GM19035 (cell line): ENCODE data around the gene ADARB2.
"Not testable (repeated sequence)": the region's sequence is repeated elsewhere in the genome, so short reads cannot be mapped to it uniquely, and the experiment has no call there.

Experiments
- ATAC-seq: cut with Tn5 transposase; IDR thresholded peaks from one replicate; pipeline ENCODE4 v1.9.1; 2021; ENCODE audit not compliant: unreplicated experiment

ADARB2 gene

DNA sequence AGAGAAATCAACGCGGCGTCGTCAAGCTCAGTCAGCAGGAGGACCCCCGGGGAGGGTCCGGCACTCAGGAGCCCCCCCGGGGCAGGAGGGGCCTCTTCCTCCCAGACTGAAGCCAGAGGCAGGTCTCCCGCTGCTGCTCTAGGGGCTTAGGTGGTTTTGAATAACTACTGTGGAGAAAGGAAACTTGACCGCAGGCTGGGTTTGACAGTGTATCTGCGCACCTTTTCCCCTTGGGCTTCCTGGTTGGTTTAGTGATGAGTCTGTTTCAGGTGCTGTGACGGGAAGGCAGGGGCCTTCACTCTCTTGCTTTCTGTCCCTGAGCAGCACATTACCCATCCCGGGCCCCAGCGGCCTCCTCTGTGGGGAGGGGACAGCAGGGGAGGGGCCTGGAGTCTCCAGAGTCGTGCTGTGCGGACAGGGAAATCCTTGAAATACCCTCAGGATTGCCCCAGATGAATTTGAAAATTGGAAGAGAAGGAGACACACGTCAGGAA, 262.2 kb downstream of the ADARB2 start:
- ATAC-seq: no peak

DNA sequence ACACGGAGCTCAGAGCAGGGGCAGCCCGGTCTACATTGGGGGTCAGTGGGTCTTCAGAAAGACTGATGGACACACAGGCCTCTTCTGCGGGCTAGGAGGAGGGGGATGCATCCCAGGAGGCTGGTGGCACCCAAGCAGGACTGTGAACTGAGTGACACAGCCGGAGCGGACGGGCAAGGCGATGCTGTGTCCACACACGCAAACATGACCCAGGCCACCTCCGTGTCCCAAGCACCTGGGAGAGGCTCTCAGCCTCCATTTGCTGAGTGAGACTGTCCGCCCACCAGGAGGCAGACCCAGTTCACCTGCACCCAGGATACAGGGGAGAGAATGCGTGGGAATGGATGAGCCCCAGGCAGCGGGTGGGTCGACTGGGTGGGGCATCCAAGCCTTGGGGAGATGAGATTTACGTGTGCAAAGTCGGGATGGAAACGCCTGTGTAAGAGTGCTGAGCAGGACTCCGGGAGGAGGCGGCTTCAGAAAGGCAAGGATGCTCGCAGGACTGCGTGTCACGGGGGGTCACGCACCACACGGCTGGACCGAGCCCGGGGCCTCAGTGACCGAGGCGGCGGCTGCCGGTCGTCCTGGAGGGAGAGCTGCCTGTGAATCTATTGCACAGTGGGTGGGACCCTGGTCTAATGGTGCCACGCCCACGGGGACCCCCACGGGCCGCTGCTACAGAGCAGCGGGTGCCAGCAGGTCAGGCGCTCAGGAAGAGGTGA, 262.8 kb downstream of the ADARB2 start:
- no peak for ATAC-seq

DNA sequence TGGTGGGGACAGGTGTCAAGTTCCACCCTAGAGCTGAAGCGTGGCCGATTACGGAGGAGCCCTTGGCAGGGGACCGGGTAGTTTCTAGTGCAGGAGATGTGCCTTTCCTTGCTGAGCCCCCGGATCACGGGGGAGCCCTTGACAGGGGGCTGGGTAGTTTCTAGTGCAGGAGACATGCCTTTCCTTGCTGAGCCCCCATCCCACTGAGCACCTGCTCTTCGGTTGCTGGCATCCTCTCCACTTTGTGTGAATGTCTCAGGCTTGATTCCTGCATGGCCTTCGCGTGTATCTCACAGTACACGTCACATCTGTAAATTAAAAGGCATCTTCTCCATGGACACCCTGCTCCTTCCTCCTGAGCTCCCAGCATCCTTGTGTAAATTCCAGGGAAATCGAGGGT, 263.5 kb downstream of the ADARB2 start:
- no peak for ATAC-seq

DNA sequence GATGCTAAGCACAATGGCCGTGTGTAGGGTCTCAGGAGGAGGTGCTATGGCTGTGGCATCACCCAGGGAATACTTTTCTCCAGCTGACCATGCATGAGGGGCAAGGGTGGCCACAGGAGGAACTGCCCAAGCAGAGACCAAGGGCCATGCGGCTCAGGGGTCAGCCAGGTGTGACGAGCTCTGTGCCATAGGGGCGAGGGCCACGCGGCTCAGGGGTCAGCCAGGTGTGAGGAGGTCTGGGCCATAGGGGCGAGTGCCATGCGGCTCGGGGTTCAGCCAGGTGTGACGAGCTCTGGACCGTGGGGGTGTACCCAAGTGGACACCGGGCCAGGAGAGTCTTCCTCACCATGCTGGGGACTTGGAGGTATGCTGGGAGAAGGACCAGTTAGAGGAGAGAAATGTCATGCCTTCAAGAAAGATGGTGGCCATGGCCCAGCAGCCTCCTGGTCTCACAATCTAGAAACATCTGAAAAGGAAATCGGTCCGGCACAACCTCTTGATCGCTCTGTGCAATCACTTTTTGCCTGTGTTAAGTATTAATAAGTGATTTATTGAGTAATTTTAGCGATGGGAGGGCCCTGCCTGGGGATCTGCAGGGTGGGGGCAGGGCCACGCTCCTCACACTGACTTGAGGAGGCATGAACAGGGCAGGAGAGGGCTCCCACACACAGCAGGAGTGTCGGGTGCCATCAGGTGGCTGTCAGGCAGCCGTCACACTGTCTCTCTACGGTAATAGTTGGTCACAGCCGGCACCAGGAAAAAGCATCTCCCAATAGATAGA, 265.0 kb downstream of the ADARB2 start:
- no peak for ATAC-seq

DNA sequence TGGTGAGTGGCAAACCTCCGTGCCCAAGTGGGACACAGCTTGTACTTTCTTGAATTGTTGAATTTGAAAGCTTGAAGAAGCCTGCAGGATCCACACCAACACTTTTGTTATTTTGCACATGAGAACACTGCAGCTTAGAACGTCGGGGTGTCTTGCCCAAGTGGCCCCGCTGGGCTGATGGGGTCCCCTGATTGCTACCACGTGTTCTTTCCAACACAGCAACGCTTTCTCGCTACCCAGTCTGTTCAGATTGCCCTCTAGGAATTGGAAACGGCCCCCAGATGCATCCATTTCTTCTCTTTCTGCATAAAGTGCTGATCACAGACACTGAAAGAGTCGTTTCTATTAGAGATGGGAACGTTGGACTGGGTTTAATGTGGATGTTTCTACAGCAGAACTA, 268.5 kb downstream of the ADARB2 start:
- no peak for ATAC-seq

DNA sequence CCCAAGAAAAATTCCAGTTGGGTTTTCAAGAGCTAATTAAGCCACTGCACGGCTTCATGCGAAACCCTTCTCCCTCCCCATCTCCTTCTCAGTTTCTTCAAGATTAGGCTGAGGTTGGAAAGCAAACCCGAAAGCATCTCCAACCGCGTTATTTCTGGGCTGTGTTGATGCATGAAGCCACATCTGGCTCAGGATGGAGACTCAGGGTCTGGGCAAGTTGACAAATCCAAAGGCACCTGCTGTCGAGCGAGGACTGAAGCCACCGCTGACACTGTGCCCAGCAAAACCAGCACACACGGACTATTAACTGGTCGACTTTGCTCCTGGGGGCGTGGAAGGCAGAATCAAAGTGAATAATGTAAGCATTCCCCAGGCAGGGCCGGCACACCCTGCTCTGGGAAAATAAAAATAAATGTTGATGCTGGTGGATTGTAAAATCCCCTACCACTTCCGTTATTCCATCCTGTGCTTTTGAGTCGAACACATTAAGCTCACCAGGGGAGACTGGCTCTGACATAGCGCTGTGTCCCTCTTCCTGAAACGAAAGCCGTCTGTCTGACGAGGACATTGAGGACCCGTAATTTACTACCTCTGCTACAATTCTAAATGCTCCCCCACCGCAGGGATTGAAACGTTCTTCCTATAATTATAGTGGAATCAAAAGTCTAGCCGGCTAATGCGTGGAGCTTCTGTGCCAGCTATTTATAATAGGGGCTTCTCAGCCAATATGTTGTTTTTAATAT, 269.8 kb downstream of the ADARB2 start:
- no peak for ATAC-seq

DNA sequence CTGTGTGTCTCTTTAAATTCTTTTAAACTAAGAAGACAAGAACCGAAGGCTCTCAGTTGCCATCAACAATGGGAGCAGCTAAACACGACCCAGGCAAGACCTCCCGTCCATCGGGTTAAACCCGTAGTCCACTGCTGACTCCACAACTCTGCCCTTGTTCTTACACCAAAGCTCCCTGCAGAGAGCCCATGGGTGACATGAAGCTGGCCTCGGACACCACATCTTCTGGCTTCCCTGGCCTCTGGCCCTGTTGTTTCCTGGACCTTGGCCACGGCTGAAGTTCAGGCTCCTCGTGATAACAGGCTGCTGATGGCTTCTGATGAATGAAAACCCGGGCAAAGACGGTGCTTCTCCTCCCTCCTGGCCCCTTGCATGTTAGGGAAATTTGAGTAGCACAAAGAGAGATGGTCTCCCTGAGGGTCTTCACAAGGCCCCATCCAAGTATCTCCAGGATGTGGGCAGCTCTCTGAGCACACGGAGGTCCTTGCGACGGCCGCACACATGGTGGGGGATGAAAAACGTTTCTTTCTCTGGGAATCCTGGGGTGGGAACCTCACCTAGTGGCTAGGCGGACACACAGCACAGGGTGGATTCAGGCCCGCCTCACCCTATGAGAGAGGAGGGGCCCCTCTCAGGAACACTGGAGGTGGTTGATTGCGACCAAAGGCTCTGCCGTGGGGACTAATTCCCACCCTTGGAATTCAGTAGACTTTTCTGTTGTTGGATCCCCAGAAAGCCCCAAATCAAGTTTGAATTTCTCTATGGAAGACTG, 271.1 kb downstream of the ADARB2 start:
- no peak for ATAC-seq

DNA sequence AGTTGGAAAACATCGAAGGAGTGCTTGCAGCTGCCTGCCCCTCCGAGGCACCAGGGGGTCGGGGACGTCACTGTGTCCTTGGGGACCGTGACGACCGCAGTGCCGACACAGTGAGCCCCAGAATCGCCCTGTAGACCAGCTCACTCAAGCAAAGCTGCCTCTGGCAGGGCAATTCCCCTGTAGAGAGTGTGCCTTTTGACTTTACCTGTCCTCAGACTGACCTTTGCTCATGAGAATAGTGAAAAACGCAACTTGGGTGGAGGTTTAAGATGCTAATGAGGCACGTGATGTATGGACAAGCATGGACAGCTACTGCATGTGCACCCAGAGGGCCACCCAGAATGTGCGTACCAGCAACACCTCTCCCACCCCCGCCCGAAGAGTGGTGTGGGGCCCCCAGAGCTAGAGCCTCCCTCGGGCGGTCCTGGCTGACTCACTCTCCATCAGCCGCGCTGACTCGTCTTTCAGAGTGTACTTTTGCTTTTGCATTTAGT, 271.9 kb downstream of the ADARB2 start:
- ATAC-seq: no peak

DNA sequence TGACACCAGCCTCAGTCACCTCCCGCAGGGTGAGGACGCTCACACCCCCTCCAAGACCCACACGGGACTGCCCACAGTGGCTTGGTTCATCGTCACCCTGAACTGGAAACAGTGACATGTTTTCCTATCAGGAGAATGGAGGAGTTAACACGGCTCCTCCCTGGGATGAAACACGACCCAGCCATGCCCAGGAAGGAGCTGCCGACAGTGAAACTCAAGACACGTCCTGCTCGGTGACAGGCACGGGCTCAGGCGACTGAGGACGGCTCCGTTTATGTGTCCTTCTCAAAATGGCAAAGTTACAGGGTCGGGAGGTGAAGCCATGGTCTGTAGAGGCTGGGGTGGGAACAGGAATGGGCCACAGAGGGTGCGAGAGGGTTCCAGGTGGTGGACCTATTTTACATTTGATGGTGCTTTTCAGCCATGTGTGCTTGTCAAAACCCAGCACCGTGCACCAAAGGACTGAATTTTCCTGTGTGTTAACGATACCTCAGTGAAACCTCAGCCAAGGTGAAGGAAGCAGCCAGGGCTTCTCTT, 272.4 kb downstream of the ADARB2 start:
- ATAC-seq: no peak

DNA sequence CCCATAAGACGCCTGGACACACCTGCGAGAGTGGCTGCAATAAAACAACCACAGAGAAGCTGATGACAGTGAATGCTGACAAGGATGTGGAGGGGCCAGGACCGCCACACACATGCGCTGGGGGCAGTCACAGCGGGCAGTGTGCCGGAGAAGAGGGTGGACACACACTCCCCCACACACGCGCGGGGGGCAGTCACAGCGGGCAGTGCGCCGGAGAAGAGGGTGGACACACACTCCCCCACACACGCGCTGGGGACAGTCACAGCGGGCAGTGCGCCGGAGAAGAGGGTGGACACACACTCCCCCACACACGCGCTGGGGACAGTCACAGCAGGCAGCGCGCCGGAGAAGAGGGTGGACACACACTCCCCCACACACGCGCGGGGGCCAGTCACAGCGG, 273.4 kb downstream of the ADARB2 start:
- ATAC-seq: not testable (repeated sequence)

DNA sequence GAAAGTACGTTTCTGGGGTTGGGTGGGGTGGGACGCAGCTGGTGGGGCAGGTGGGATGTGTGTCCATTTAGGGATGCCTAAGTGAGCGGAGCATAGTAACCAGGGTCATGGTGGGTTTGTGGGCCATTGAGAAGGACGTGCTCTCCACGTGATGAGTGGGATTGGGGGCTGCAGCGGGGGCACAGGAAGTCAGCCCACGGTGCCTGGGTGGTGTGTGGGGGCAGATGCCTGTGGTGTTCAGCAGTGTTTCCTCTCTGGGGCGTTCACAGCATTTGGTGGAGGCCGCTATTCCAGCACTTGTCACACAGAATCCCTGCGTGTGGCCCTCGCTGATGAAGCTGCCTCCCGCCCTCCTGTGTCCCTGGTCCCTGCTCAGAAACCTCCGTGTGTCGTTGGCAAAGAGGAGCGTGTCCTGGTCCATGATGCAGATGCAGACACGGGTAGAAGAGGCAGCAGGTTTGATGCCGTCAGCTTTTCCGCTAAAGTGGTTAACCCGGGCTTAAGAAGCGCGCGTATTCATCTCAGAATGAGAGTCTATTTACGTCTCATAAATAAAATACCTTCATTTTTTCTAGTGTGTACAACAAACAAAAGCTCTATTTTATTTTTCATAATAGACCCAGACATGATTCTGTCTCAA, 274.2 kb downstream of the ADARB2 start:
- no peak for ATAC-seq

DNA sequence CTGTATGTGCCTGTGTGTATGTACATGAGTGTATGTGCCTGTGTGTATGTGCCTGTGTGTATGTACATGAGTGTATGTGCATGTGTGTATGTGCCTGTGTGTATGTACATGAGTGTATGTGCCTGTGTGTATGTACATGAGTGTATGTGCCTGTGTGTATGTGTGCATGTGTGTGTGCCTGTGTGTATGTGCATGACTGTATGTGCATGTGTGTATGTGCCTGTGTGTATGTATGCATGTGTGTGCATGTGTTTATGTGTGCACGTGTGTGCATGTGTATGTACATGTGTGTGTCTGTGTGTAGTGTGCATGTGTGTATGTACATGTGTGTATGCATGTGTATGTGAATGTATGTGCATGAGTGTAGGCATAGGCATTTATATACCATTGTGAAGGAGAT, 274.8 kb downstream of the ADARB2 start:
- no peak for ATAC-seq

DNA sequence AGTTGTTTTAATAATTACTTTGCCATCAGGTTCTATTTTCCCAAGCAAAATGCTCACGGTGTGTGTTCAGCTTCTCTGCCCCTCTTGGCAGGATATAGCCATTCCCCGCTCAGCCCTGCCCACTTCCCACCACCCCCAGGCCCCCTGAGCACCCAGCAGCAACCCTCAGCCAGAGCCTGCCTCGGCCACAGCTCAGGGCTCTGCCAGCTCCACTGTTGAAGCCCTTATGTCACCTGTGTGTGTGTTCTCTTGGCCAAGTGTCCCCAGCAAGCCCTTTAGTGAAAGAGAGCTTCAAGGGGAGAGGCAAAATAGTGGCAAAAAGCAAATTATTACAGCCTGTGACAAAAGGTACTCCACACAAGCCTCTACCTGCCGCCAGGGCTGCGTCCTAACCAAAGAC, 275.3 kb downstream of the ADARB2 start:
- no peak for ATAC-seq

DNA sequence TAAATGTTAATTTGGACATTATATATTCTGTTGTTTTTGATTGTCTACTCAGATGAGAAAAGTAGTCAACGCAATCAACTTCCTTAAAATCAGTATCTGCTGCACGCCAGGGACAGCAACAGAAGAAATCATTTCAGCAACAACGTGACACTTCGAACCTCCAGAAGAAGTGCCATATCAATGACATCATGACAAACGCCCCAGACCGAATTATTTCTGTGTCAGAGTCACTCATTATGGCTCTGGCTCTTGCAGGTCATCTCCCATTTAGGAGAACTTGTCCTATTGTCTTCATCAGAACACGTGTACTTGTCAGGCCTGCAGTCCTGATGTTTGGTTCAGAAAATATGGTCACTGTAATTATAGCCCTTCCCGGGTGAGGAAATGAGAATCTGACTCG, 276.3 kb downstream of the ADARB2 start:
- ATAC-seq: no peak

DNA sequence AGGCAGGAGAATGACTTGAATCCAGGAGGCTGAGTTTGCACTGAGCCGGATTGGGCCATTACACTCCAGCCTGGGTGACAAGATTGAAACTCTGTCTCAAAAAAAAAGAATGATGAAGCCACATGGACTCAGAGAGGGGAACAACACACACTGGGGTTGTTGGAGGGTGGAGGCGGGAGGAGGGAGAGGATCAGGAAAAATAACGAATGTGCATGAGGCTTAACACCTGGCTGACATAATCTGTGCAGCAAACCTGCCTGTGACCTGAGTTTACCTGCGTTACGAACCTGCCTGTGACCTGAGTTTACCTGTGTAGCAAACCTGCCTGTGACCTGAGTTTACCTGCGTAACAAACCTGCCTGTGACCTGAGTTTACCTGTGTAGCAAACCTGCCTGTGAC, 277.7 kb downstream of the ADARB2 start:
- ATAC-seq: not testable (repeated sequence)

DNA sequence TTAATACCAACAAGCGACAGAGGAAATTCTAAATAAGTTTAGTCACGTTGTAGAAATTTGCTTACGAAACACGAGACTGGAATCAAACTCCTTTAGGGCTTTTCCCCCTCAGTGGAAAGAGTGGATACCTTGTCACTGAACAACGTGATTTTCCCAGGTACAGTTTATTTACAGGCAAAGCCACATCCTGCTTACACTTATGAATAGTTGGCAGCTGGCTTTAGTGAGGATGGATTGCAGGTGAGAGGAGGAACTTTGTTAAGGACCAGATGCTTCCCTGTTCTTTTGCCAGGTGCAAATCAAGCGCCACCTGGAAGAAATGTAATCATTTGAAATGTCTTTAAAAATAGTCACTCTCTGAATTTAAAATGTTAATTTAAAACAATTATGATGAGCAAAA, 282.4 kb downstream of the ADARB2 start:
- ATAC-seq: no peak

DNA sequence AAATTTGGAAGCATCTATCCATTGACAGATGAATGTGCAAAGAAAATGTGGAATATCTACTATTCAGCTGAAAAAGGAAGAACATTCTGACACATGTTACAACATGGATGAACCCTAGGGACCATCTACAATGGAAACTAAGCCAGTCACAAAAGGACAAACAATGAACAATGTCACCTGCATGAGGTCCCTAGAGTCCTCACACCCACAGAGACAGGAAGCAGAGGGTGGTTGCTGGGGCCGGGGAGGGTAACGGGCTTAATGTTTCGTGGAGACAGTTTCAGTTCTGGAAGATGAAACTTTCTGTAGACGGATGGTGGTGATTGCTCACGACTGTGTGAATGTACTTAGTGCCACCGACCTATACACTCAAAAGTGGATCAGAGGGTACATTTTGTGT, 282.9 kb downstream of the ADARB2 start:
- ATAC-seq: no peak

DNA sequence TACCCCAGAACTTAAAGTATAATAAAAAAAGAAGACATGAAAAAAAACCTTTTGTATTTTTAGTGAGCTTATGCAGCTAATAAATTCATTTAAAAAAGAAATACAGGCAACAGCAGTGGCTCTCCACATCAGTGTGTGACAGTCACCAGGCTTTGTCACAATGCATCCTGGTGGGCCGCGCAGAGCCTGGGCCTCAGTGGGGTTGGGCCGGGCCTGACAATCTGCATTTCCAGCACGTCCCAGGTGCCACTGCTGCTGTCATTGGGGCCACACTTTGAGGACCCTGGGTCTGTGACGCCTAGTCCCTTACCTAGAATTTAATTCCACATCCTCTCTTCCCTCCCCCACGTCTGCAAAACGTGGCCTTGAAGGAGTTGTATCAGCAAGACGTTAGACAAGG, 284.5 kb downstream of the ADARB2 start:
- ATAC-seq: no peak

DNA sequence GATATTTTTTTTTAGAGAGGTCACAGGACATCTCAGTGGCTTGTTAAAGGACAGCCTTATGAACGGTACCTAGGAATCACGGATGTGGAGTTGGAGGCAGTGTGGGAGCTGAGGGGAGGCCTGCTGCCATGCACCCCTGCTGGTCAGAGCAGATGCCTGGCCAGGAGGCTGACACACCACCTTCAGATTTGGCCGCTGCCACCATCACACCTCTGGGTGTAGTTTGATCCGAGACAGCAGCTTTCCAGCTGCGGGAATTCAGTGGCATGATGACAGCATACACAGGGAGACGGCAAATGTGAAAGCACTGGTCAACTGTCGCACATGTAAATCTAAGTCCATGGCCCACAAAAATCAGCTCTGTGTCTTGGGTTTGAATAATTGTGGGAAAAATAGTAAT, 285.4 kb downstream of the ADARB2 start:
- ATAC-seq: no peak

DNA sequence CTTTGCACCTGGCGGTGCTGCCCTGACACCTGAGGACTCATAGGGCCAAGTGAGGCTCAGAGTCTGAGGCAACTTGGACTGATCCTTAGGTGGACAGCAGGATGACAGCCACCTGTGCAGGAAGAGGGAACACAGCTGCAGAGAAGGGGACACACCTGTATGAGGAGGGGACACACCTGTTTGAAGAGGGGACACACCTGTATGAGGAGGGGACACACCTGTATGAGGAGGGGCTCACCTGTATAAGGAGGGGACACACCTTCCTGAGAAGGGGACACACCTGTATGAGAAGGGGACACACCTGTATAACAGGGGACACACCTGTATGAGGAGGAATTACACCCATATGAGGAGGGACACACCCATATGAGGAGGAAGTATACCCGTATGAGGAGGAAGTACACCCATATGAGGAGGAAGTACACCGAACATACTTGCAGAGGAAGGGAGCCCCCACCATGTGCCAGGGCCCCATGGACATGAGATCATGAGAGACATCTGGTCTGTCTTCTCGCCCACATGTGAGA, 285.9 kb downstream of the ADARB2 start:
- ATAC-seq: no peak
